ENCODE data around the gene RASSF4. TPM values are rescaled to one million over a fixed set of nuclear protein-coding genes. Genes with fewer than 3 reads are reported as not detected.
A peak's percentile ranks its signal among the peaks of the same experiment; 100 is the strongest.

The RASSF4 gene
- total and polyA plus RNA-seq, 12 donors, result 41.2 to 120 (median 79.9) TPM

GRCh38 chr10:44936314-44936975 is 23.2 kb upstream of the RASSF4 start:
- no peaks in the 10 kb centered on the region for H3K36me3 ChIP-seq
- no peak overlapping the region for H3K4me3 ChIP-seq
- TF ChIP-seq CTCF (IDR thresholded peaks at IDR 0.05), result no peak
- H3K27me3 ChIP-seq, result no peaks in the 10 kb centered on the region
- H3K9me3 ChIP-seq, result no peaks in the 10 kb centered on the region
- peaks cover 9 to 76% (median 43%) of the 10 kb centered on the region in 9 donors for H3K4me1 ChIP-seq
- H3K27ac ChIP-seq, result peak overlapping the region in 8 of 10 donors; percentile 22 to 76 (median 62)
- WGBS, 2 donors, result 84 to 92% methylated on average over 7 of the region's 7 CpGs
- DNase-seq (no peak), ATAC-seq (no peak)
- intact Hi-C loops (cut with DNase I), result loop anchor here in 2 of 10 donors (5.0 to 10.0 kb wide), 4 partner anchors 36 to 298 kb away; partner anchors contain the start of gene ZNF22 (in 1 of the 2)

- intact Hi-C loops (cut with DNase I), result loop anchor here in 2 of 10 donors (5.0 to 10.0 kb wide), 4 partner anchors 35 to 297 kb away; partner anchors contain the start of gene ZNF22 (in 1 of the 2)
- no peak for TF ChIP-seq CTCF (IDR thresholded peaks at IDR 0.05)
- no peaks in the 10 kb centered on the region for H3K27me3 ChIP-seq
- no peak overlapping the region for H3K4me3 ChIP-seq
- H3K4me1 ChIP-seq, result peaks cover 9 to 74% (median 41%) of the 10 kb centered on the region in 9 donors
- peak overlapping the region in 1 of 10 donors; percentile 29 for H3K27ac ChIP-seq
- ATAC-seq (no peak), DNase-seq (no peak)
- whole genome bisulfite sequencing, 2 donors, result 82 to 87% methylated on average over 9 of the region's 9 CpGs
- no peaks in the 10 kb centered on the region for H3K9me3 ChIP-seq
- H3K36me3 ChIP-seq, result no peaks in the 10 kb centered on the region
Measured at GRCh38 chr10:44937196-44938005, 22.2 kb upstream of the RASSF4 start.

- no peak overlapping the region for H3K4me3 ChIP-seq
- intact Hi-C loops (cut with DNase I), result loop anchor here in 2 of 10 donors (5.0 to 10.0 kb wide), 4 partner anchors 33 to 296 kb away; partner anchors contain the start of gene ZNF22 (in 1 of the 2)
- no peak for TF ChIP-seq CTCF (IDR thresholded peaks at IDR 0.05)
- H3K4me1 ChIP-seq, result peaks cover 9 to 59% (median 26%) of the 10 kb centered on the region in 9 donors
- H3K9me3 ChIP-seq, result peaks cover 0 to 3% (median 0%) of the 10 kb centered on the region in 11 donors
- DNase-seq (no peak), ATAC-seq (no peak)
- peak overlapping the region in 1 of 10 donors; percentile 75 for H3K27ac ChIP-seq
- H3K27me3 ChIP-seq, result no peaks in the 10 kb centered on the region
- WGBS, 2 donors, result 87 to 94% methylated on average over 7 of the region's 7 CpGs
- H3K36me3 ChIP-seq, result no peaks in the 10 kb centered on the region
Measured at GRCh38 chr10:44938956-44939355, 20.6 kb upstream of the RASSF4 start.

GRCh38 chr10:44939691-44940401 is 19.8 kb upstream of the RASSF4 start:
- DNase-seq (no peak), ATAC-seq (no peak)
- Histone ChIP-seq H3K9me3 (peaks cover 0 to 11% (median 5%) of the 10 kb centered on the region in 11 donors), H3K36me3 (no peaks in the 10 kb centered on the region), H3K27ac (peak overlapping the region in 1 of 10 donors; percentile 75), H3K4me1 (peaks cover 9 to 50% (median 17%) of the 10 kb centered on the region in 9 donors), H3K4me3 (no peak overlapping the region), H3K27me3 (no peaks in the 10 kb centered on the region)
- intact Hi-C loops (cut with DNase I), result loop anchor here in 2 of 10 donors (5.0 to 10.0 kb wide), 4 partner anchors 32 to 295 kb away; partner anchors contain the start of gene ZNF22 (in 1 of the 2)
- no peak for TF ChIP-seq CTCF (IDR thresholded peaks at IDR 0.05)
- 91 to 96% methylated on average over 7 of the region's 7 CpGs for WGBS, 2 donors

Measured in heart right ventricle (tissue), 16 donors.